Measurements from ENCODE around the gene TSPAN11.

The TSPAN11 gene

GRCh38 chr12:30968211-30968610, 41.7 kb downstream of the TSPAN11 start:
- no peak for TF ChIP-seq ARNT (IDR thresholded peaks at IDR 0.05)
- no peak for TF ChIP-seq ZNF384 (IDR thresholded peaks at IDR 0.05)
- no peak for TF ChIP-seq FOXA1 (IDR thresholded peaks at IDR 0.05)
- no peak for TF ChIP-seq CTBP1 (IDR thresholded peaks at IDR 0.05; ENCODE audit: borderline replicate concordance)
- TF ChIP-seq SP1 (IDR thresholded peaks at IDR 0.05) = no peak
- no peak for TF ChIP-seq HDGF (IDR thresholded peaks at IDR 0.05; ENCODE audit: borderline replicate concordance)
- no peak for TF ChIP-seq FOXK2 (IDR thresholded peaks at IDR 0.05)
- TF ChIP-seq BHLHE40 (IDR thresholded peaks at IDR 0.05; ENCODE audit: borderline replicate concordance) = no peak
- no peak for TF ChIP-seq LEF1 (IDR thresholded peaks at IDR 0.05; ENCODE audit: borderline replicate concordance)
- TF ChIP-seq NFRKB (IDR thresholded peaks at IDR 0.05) = no peak
- ChIA-PET CTCF (interaction anchor here (0.9 to 1.6 kb wide), 2 partner anchors 18 to 117 kb away, joined by 4 read pairs; no protein-coding TSS in a partner anchor), POLR2A (interaction anchor here (0.6 kb wide), 1 partner anchor 11 kb away, joined by 3 read pairs; no protein-coding TSS in a partner anchor)
- DNase-seq (ENCODE audit: extremely low spot score) = no peak

- ChIA-PET CTCF (interaction anchor here (1.6 kb wide), 1 partner anchor 17 kb away, joined by 4 read pairs; no protein-coding TSS in a partner anchor), POLR2A (no interaction called here)
- DNase-seq (ENCODE audit: extremely low spot score) = no peak
- TF ChIP-seq CTBP1 (IDR thresholded peaks at IDR 0.05; ENCODE audit: borderline replicate concordance) (no peak), LEF1 (IDR thresholded peaks at IDR 0.05; ENCODE audit: borderline replicate concordance) (no peak), ELF4 (IDR thresholded peaks at IDR 0.05) (no peak)
Measured at GRCh38 chr12:30969006-30969405, 42.5 kb downstream of the TSPAN11 start.

- POLR2A ChIA-PET = no interaction called here
- no peak for DNase-seq (ENCODE audit: extremely low spot score)
Measured at GRCh38 chr12:30969606-30970395, 43.3 kb downstream of the TSPAN11 start.

GRCh38 chr12:30970559-30971197, 44.1 kb downstream of the TSPAN11 start:
- POLR2A ChIA-PET = no interaction called here
- TF ChIP-seq L3MBTL2 (conservative IDR thresholded peaks at IDR 0.05) (no peak), LEF1 (IDR thresholded peaks at IDR 0.05; ENCODE audit: borderline replicate concordance) (no peak), ELF4 (IDR thresholded peaks at IDR 0.05) (no peak), FOXA1 (IDR thresholded peaks at IDR 0.05) (no peak), CTBP1 (IDR thresholded peaks at IDR 0.05; ENCODE audit: borderline replicate concordance) (no peak), BHLHE40 (IDR thresholded peaks at IDR 0.05; ENCODE audit: borderline replicate concordance) (no peak), FOXK2 (IDR thresholded peaks at IDR 0.05) (no peak), SUZ12 (IDR thresholded peaks at IDR 0.05) (no peak), TARDBP (IDR thresholded peaks at IDR 0.05) (no peak), FOXM1 (IDR thresholded peaks at IDR 0.05; ENCODE audit: borderline replicate concordance) (no peak), SP1 (IDR thresholded peaks at IDR 0.05) (no peak), ZNF384 (IDR thresholded peaks at IDR 0.05) (no peak)
- CTCF ChIA-PET = interaction anchor here (2.0 kb wide), 1 partner anchor 119 kb away, joined by 5 read pairs; no protein-coding TSS in a partner anchor
- DNase-seq (ENCODE audit: extremely low spot score) = no peak

More at GRCh38 chr12:30969606-30970395, 43.3 kb downstream of the TSPAN11 start:
- CTCF ChIA-PET = no interaction called here
- no peak for TF ChIP-seq HDGF (IDR thresholded peaks at IDR 0.05; ENCODE audit: borderline replicate concordance)
- TF ChIP-seq L3MBTL2 (conservative IDR thresholded peaks at IDR 0.05) = no peak

- TF ChIP-seq HDGF (IDR thresholded peaks at IDR 0.05; ENCODE audit: borderline replicate concordance) = no peak
- no peak for TF ChIP-seq PKNOX1 (IDR thresholded peaks at IDR 0.05)
- no peak for TF ChIP-seq ELF4 (IDR thresholded peaks at IDR 0.05)
- no peak for TF ChIP-seq SP1 (IDR thresholded peaks at IDR 0.05)
- no peak for TF ChIP-seq FOXM1 (IDR thresholded peaks at IDR 0.05; ENCODE audit: borderline replicate concordance)
- no peak for TF ChIP-seq LEF1 (IDR thresholded peaks at IDR 0.05; ENCODE audit: borderline replicate concordance)
- no peak for TF ChIP-seq FOXK2 (IDR thresholded peaks at IDR 0.05)
- ChIA-PET POLR2A (no interaction called here), CTCF (interaction anchor here (0.8 to 2.0 kb wide), 2 partner anchors 17 to 120 kb away, joined by 3 to 5 read pairs; no protein-coding TSS in a partner anchor)
- no peak for DNase-seq (ENCODE audit: extremely low spot score)
Measured at GRCh38 chr12:30972035-30972434, 45.5 kb downstream of the TSPAN11 start.

- no peak for DNase-seq (ENCODE audit: extremely low spot score)
- TF ChIP-seq SP1 (IDR thresholded peaks at IDR 0.05) (no peak), PKNOX1 (IDR thresholded peaks at IDR 0.05) (no peak), FOXK2 (IDR thresholded peaks at IDR 0.05) (no peak), ARNT (IDR thresholded peaks at IDR 0.05) (no peak), HDGF (IDR thresholded peaks at IDR 0.05; ENCODE audit: borderline replicate concordance) (no peak), TARDBP (IDR thresholded peaks at IDR 0.05) (no peak), L3MBTL2 (conservative IDR thresholded peaks at IDR 0.05) (no peak), ZNF384 (IDR thresholded peaks at IDR 0.05) (no peak), BHLHE40 (IDR thresholded peaks at IDR 0.05; ENCODE audit: borderline replicate concordance) (no peak), CTBP1 (IDR thresholded peaks at IDR 0.05; ENCODE audit: borderline replicate concordance) (no peak), ELF4 (IDR thresholded peaks at IDR 0.05) (no peak), FOXA1 (IDR thresholded peaks at IDR 0.05) (no peak), FOXM1 (IDR thresholded peaks at IDR 0.05; ENCODE audit: borderline replicate concordance) (no peak), SUZ12 (IDR thresholded peaks at IDR 0.05) (no peak), LEF1 (IDR thresholded peaks at IDR 0.05; ENCODE audit: borderline replicate concordance) (no peak), NFRKB (IDR thresholded peaks at IDR 0.05) (no peak)
- ChIA-PET CTCF (interaction anchor here (0.7 kb wide), 1 partner anchor 11 kb away, joined by 3 read pairs; no protein-coding TSS in a partner anchor), POLR2A (no interaction called here)
Measured at GRCh38 chr12:30973175-30973574, 46.6 kb downstream of the TSPAN11 start.

All from HEK293T (cell line).